Measurements from ENCODE around the gene ELP4.

DNA sequence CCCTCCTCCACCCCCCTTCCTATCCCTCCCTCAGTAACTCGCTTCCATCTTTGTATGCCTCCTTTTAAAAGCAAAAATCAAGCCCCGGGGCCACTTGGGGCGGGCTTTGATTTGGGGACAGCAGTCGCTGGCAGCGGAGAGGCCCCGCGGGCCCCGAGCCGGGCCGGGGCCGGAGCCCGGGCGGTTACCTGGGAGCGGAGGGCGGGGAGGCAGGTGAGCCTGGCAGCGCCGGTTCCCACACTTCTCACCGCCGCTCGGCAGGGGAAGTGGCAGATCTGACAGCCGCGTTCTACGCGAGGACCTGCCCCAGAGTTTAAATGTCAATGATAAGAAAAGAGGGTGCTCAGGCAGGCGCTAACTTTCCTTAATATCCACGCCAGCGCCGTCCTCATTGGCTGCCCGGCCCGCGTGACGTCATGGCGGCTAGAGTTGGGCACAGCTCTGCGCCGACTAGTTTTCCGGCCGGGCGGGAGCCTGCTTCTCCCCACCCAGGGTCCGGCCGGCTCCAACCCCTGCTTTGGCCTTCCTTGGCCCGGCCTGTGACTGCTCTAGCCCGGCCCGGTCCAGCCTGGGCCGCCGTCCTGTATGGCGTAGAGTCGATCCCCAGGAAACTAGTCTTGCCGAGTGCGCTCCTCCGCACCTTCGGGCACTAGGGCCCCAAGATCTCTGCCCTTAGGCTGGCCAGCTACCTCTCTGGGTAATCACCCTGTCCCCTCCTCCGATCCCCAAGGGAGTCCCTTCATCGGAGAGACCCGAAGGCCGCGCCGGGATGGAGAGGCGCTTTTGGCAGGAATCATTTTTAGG is 308.3 kb downstream of the ELP4 start:
- TF ChIP-seq EZH2phosphoT487 (conservative IDR thresholded peaks at IDR 0.05; ENCODE audit: low read length): no peak
- TF ChIP-seq, protein P1, sequence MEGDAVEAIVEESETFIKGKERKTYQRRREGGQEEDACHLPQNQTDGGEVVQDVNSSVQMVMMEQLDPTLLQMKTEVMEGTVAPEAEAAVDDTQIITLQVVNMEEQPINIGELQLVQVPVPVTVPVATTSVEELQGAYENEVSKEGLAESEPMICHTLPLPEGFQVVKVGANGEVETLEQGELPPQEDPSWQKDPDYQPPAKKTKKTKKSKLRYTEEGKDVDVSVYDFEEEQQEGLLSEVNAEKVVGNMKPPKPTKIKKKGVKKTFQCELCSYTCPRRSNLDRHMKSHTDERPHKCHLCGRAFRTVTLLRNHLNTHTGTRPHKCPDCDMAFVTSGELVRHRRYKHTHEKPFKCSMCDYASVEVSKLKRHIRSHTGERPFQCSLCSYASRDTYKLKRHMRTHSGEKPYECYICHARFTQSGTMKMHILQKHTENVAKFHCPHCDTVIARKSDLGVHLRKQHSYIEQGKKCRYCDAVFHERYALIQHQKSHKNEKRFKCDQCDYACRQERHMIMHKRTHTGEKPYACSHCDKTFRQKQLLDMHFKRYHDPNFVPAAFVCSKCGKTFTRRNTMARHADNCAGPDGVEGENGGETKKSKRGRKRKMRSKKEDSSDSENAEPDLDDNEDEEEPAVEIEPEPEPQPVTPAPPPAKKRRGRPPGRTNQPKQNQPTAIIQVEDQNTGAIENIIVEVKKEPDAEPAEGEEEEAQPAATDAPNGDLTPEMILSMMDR (IDR thresholded peaks at IDR 0.05; ENCODE audit: insufficient read depth, low read length, poor library complexity, severe bottlenecking): no peak

Data from SU-DHL-6 (cell line).